Karpas-422 (cell line): Measurements from ENCODE around the gene IVNS1ABP. TPM values are rescaled to one million over a fixed set of nuclear protein-coding genes. Genes with fewer than 3 reads are reported as not detected.

ENCODE experiments used
- DNase-seq: peaks from one replicate; pipeline ENCODE4 v3.0.0-alpha.2; 2015
- H2AFZ ChIP-seq: fragments of 200-600 bp; sonication (generic); 2 replicates; pipeline ENCODE4 v1.6.1; 2014; ENCODE audit warnings: antibody characterized with exemption, low read length, mixed read lengths
- H3K27ac ChIP-seq: fragments of 200-600 bp; sonication (generic); 2 replicates; pipeline ENCODE4 v1.5.1; 2014; ENCODE audit warnings: mild to moderate bottlenecking, low read length, moderate library complexity
- H3K27me3 ChIP-seq: fragments of 200-600 bp; sonication (generic); 2 replicates; pipeline ENCODE4 v1.6.1; 2014; ENCODE audit warnings: low read length, mixed read lengths
- H3K36me3 ChIP-seq: fragments of 200-600 bp; sonication (generic); 2 replicates; pipeline ENCODE4 v1.6.1; 2014; ENCODE audit warnings: low read length, mixed read lengths; ENCODE audit not compliant: insufficient read depth
- H3K4me1 ChIP-seq: fragments of 200-600 bp; sonication (generic); 2 replicates; pipeline ENCODE4 v1.6.1; 2014; ENCODE audit warnings: mild to moderate bottlenecking, low read length, mixed read lengths
- H3K4me2 ChIP-seq: fragments of 200-600 bp; sonication (generic); 2 replicates; pipeline ENCODE4 v1.6.1; 2014; ENCODE audit warnings: low read length, low read depth, mild to moderate bottlenecking; ENCODE audit not compliant: poor library complexity, severe bottlenecking
- H3K4me3 ChIP-seq: fragments of 200-600 bp; sonication (generic); 2 replicates; pipeline ENCODE4 v1.5.1; 2014; ENCODE audit warnings: mild to moderate bottlenecking, antibody characterized with exemption, low read length, mixed read lengths
- H3K79me2 ChIP-seq: fragments of 200-600 bp; sonication (generic); 2 replicates; pipeline ENCODE4 v1.6.1; 2014; ENCODE audit warnings: mild to moderate bottlenecking, low read length, mixed read lengths
- H3K9ac ChIP-seq: fragments of 200-600 bp; sonication (generic); 2 replicates; pipeline ENCODE4 v1.6.0; 2014; ENCODE audit warnings: low read length
- H3K9me2 ChIP-seq: fragments of 200-600 bp; sonication (generic), shearing (Covaris generic); replicated peaks from 2 replicates; pipeline ENCODE4 v1.6.0; 2014; ENCODE audit warnings: mild to moderate bottlenecking, low read length, moderate library complexity; ENCODE audit not compliant: insufficient read depth
- H3K9me3 ChIP-seq: fragments of 300-700, 200-600 bp; sonication (generic); 2 replicates; pipeline ENCODE4 v1.6.1; 2014; ENCODE audit warnings: low read length, mixed read lengths
- H4K20me1 ChIP-seq: fragments of 200-600 bp; sonication (generic); 2 replicates; pipeline ENCODE4 v1.6.1; 2014; ENCODE audit warnings: mild to moderate bottlenecking, antibody characterized with exemption, low read length, low read depth; ENCODE audit not compliant: insufficient read depth
- total RNA-seq: library from RNA; depleted of rRNA; stranded (reverse); fragments of >200 nt; shearing (Covaris generic); gene quantifications from 2 replicates; pipeline ENCODE4 v1.2.3, GENCODE V29; 2014; ENCODE audit warnings: low replicate concordance

Gene IVNS1ABP
- total RNA-seq, 1 experiment from 2014 or later, result 113 TPM

- Histone ChIP-seq H3K36me3 (no peaks in the 10 kb centered on the region), H3K27me3 (no peaks in the 10 kb centered on the region), H3K4me2 (no peak overlapping the region), H3K9me3 (no peaks in the 10 kb centered on the region), H3K4me1 (peaks cover 2% of the 10 kb centered on the region; the same call in 1 of the 2 replicates), H3K9me2 (no peaks in the 10 kb centered on the region), H3K9ac (no peak overlapping the region), H4K20me1 (no peaks in the 10 kb centered on the region), H3K79me2 (no peaks in the 10 kb centered on the region), H3K4me3 (no peak overlapping the region), H3K27ac (no peak overlapping the region), H2AFZ (no peak overlapping the region)
- DNase-seq, result no peak
Observed at GRCh38 chr1:185351734-185352466, 34.9 kb upstream of the IVNS1ABP start.

- Histone ChIP-seq H3K36me3 (no peaks in the 10 kb centered on the region), H3K79me2 (no peaks in the 10 kb centered on the region), H4K20me1 (no peaks in the 10 kb centered on the region), H2AFZ (no peak overlapping the region), H3K9ac (no peak overlapping the region), H3K4me2 (no peak overlapping the region), H3K4me3 (no peak overlapping the region), H3K9me3 (no peaks in the 10 kb centered on the region), H3K27me3 (no peaks in the 10 kb centered on the region), H3K27ac (no peak overlapping the region), H3K9me2 (no peaks in the 10 kb centered on the region), H3K4me1 (peaks cover 2% of the 10 kb centered on the region; the same call in 1 of the 2 replicates)
- DNase-seq, result no peak
Observed at GRCh38 chr1:185350027-185350442, 33.0 kb upstream of the IVNS1ABP start.

- no peak overlapping the region for H3K27ac ChIP-seq
- DNase-seq, result no peak
- H3K4me3 ChIP-seq, result no peak overlapping the region
- no peaks in the 10 kb centered on the region for H3K9me2 ChIP-seq
- H2AFZ ChIP-seq, result no peak overlapping the region
- H3K79me2 ChIP-seq, result no peaks in the 10 kb centered on the region
- peaks cover 2% of the 10 kb centered on the region; the same call in 1 of the 2 replicates for H3K4me1 ChIP-seq
- H3K4me2 ChIP-seq, result no peak overlapping the region
- no peaks in the 10 kb centered on the region for H3K27me3 ChIP-seq
- H4K20me1 ChIP-seq, result no peaks in the 10 kb centered on the region
- no peaks in the 10 kb centered on the region for H3K36me3 ChIP-seq
- H3K9ac ChIP-seq, result no peak overlapping the region
- no peaks in the 10 kb centered on the region for H3K9me3 ChIP-seq
Observed at GRCh38 chr1:185349556-185349955, 32.5 kb upstream of the IVNS1ABP start.

DNA sequence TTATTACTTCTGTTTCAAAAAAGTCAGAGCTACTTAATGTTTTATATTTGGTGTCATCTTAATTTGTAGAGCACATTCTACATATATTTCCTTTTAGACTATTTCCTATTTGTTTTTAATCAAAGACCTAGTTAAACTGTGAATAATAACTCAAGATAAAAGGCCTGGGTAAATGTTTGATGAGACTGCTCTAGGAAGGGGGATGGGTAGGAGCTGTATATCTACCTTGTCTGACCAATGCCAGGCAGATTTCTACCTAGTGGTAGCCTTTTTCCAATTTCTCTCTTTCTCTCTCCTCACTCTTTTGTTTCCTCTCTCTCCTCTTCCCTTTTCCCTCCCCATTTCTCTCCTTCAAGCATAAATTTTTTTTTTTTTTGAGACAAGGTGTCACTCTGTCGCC is 31.9 kb upstream of the IVNS1ABP start:
- Histone ChIP-seq H3K4me2 (no peak overlapping the region), H3K9me3 (no peaks in the 10 kb centered on the region), H3K4me1 (peaks cover 2% of the 10 kb centered on the region; the same call in 1 of the 2 replicates), H3K27ac (no peak overlapping the region), H3K27me3 (no peaks in the 10 kb centered on the region), H3K36me3 (no peaks in the 10 kb centered on the region), H4K20me1 (no peaks in the 10 kb centered on the region), H3K9ac (no peak overlapping the region), H2AFZ (no peak overlapping the region), H3K4me3 (no peak overlapping the region), H3K79me2 (no peaks in the 10 kb centered on the region), H3K9me2 (no peaks in the 10 kb centered on the region)
- no peak for DNase-seq

- no peak for DNase-seq
- no peak overlapping the region for H3K9ac ChIP-seq
- H3K4me2 ChIP-seq, result no peak overlapping the region
- no peaks in the 10 kb centered on the region for H3K36me3 ChIP-seq
- H4K20me1 ChIP-seq, result no peaks in the 10 kb centered on the region
- no peak overlapping the region for H3K4me3 ChIP-seq
- H3K9me2 ChIP-seq, result no peaks in the 10 kb centered on the region
- no peaks in the 10 kb centered on the region for H3K27me3 ChIP-seq
- H3K27ac ChIP-seq, result no peak overlapping the region
- no peak overlapping the region for H2AFZ ChIP-seq
- H3K79me2 ChIP-seq, result no peaks in the 10 kb centered on the region
- peaks cover 2% of the 10 kb centered on the region; the same call in 1 of the 2 replicates for H3K4me1 ChIP-seq
- no peaks in the 10 kb centered on the region for H3K9me3 ChIP-seq
Observed at GRCh38 chr1:185348296-185348695, 31.3 kb upstream of the IVNS1ABP start.

DNA sequence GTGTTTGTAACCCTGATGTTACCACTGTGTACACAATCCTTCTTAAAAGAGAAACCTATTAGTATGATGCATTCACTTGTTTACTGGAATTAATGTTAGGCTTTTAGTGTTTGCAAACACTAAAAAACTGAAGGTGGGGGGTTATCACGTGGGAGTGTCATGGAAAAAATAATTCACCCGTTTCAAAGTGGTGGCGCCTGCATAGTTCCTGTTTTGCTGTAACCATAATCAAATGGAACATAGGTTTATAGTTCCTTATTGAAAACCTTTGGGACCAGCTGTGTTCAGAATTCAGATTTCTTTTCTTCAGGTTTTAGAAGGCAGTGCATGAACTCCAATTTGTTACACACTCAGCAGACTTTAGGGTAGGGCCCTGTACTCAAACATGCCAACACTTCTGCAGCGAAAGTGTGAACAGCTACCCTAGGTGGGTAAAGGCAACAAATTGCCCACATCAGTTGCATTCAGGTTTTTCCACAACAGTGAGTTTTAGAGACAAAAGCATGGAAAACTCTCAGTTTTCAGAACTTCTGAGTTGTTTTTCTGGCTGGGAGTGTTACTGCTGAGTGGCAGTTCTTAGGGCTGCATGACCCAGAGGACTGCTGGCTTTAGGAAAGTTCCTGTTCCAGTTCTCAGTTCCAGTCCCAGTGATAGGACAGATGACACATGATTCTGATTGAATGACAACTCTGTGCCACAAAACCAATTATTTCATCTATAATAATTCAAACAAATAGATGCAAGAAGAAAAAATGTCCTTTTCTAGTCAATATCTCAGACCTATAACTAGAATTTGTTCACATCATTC is 29.1 kb upstream of the IVNS1ABP start:
- no peaks in the 10 kb centered on the region for H3K9me2 ChIP-seq
- H2AFZ ChIP-seq, result no peak overlapping the region
- no peaks in the 10 kb centered on the region for H3K4me1 ChIP-seq
- H3K9me3 ChIP-seq, result no peaks in the 10 kb centered on the region
- H3K36me3 ChIP-seq, result no peaks in the 10 kb centered on the region
- H4K20me1 ChIP-seq, result no peaks in the 10 kb centered on the region
- DNase-seq, result no peak
- H3K4me3 ChIP-seq, result no peak overlapping the region
- H3K79me2 ChIP-seq, result no peaks in the 10 kb centered on the region
- no peak overlapping the region for H3K4me2 ChIP-seq
- H3K27ac ChIP-seq, result no peak overlapping the region
- H3K27me3 ChIP-seq, result no peaks in the 10 kb centered on the region
- H3K9ac ChIP-seq, result no peak overlapping the region

DNA sequence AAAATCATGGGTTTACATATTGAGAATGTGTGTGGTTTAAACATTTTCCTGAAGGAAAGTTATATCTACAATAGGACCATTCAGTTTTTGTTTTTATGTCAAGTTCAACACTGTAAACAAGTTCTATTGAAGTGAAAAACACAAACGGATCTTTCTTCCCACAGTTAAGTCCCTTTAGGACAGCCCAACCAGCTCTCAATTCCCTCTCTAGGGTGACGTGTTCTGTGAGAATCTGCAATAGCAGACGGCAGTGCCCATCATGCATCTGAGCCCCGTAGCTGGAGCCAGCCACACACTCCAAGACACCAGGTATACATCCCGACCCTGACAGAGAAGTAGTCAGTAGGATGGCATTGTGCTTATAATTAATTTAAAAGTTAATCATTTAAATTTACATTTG is 26.3 kb upstream of the IVNS1ABP start:
- Histone ChIP-seq H3K4me3 (no peak overlapping the region), H3K27ac (no peak overlapping the region), H3K4me1 (no peaks in the 10 kb centered on the region), H3K9me3 (no peaks in the 10 kb centered on the region), H3K27me3 (no peaks in the 10 kb centered on the region), H3K9ac (no peak overlapping the region), H3K79me2 (no peaks in the 10 kb centered on the region), H3K4me2 (no peak overlapping the region), H2AFZ (no peak overlapping the region), H3K36me3 (no peaks in the 10 kb centered on the region), H3K9me2 (no peaks in the 10 kb centered on the region), H4K20me1 (no peaks in the 10 kb centered on the region)
- DNase-seq, result no peak

DNA sequence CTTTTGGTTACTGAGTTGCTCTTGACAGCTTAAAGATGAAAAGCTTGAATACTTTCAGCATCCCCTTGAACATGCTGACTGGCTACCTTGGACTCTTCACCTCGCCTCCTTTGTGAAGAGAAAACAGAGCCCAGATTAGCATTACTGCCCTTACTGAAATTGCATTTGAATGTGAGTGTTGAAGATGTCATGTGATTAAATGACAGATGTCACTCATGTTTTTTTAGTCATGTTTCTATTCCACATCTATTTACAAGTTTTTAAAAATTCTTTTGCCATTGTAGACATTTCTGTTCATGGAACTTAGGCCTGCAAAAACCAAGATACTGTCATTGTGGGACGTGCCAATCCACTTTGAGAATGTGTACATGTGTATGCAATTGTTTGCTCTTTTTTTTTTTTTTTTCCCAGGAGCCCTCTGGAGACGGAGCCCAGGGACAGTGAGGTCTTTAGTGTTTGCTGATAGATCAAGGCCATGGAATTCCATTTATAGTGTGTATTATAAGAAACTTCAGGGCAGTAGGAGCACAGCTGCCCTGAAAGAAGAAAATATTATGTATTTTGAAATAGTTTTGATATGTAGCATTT is 25.7 kb upstream of the IVNS1ABP start:
- no peak for DNase-seq
- Histone ChIP-seq H3K4me3 (no peak overlapping the region), H3K4me1 (no peaks in the 10 kb centered on the region), H3K9me3 (no peaks in the 10 kb centered on the region), H3K27ac (no peak overlapping the region), H3K4me2 (no peak overlapping the region), H4K20me1 (no peaks in the 10 kb centered on the region), H2AFZ (no peak overlapping the region), H3K79me2 (no peaks in the 10 kb centered on the region), H3K36me3 (no peaks in the 10 kb centered on the region), H3K27me3 (no peaks in the 10 kb centered on the region), H3K9ac (no peak overlapping the region), H3K9me2 (no peaks in the 10 kb centered on the region)
